B cell (primary cell): ENCODE results near the gene CDHR2. TPM values are rescaled to one million over a fixed set of nuclear protein-coding genes. Genes with fewer than 3 reads are reported as not detected.
"Not testable (repeated sequence)": the region's sequence is repeated elsewhere in the genome, so short reads cannot be mapped to it uniquely, and the experiment has no call there.

Source experiments
- ATAC-seq: fragments of 200-7000 bp; cut with Tn5 transposase; one replicate; pipeline ENCODE4 v1.10.0; 2021; ENCODE audit warnings: low read depth, mild to moderate bottlenecking, moderate number of reproducible peaks, moderate library complexity
- CTCF ChIA-PET: fragments of 350-600 bp; sonication (Branson Sonifier 250); formaldehyde crosslinking; loops from one replicate; lab custom pipeline; 2021; ENCODE audit warnings: antibody characterized with exemption, inconsistent platforms; lab: Charles Lee
- POLR2A ChIA-PET: fragments of 350-600 bp; sonication (Branson Sonifier 250); formaldehyde crosslinking; loops from one replicate; lab custom pipeline; 2021; ENCODE audit warnings: antibody characterized with exemption; lab: Charles Lee
- DNase-seq: peaks from one replicate; pipeline ENCODE4 v3.0.0; 2013
- H2AFZ ChIP-seq: 2 replicates; pipeline ENCODE4 v1.6.1; 2012; ENCODE audit warnings: mild to moderate bottlenecking, low read depth, low read length; ENCODE audit not compliant: insufficient read depth, poor library complexity, severe bottlenecking
- H3K27ac ChIP-seq, 2 donors: 1 replicate in 1 of 2; 2 replicates in 1 of 2; pipeline ENCODE4 v1.5.1; 2012 to 2013; ENCODE audit warnings: low read length in 2 of 2, mild to moderate bottlenecking in 2 of 2, moderate library complexity in 1 of 2
- H3K27me3 ChIP-seq, 4 experiments: fragments of 200-600 bp in 1 of 4; sonication (generic) in 1 of 4; replicated peaks in 1 of 4; 1 replicate in 2 of 4; 2 replicates in 2 of 4; pipeline versions ENCODE4 v1.6.1 to v1.7.0; 2013 to 2016; ENCODE audit warnings: low read length in 3 of 4, mild to moderate bottlenecking in 2 of 4, mixed read lengths in 1 of 4, moderate library complexity in 1 of 4; ENCODE audit not compliant: insufficient read depth in 4 of 4, control insufficient read depth in 3 of 4; ENCODE audit errors: control extremely low read depth in 1 of 4
- H3K36me3 ChIP-seq, 2 experiments: replicated peaks in 1 of 2; 1 replicate in 1 of 2; 2 replicates in 1 of 2; pipeline versions ENCODE4 v1.6.1 to v1.7.1; 2013; ENCODE audit warnings: low read length in 1 of 2; ENCODE audit not compliant: insufficient read depth in 2 of 2, control insufficient read depth in 1 of 2; ENCODE audit errors: control extremely low read depth in 1 of 2, extremely low read depth in 1 of 2
- H3K4me1 ChIP-seq, 2 donors: fragments of 200-600 bp in 1 of 2; sonication (generic) in 1 of 2; 1 replicate in 1 of 2; 2 replicates in 1 of 2; pipeline versions ENCODE4 v1.5.1 to v1.6.1; 2013 to 2017; ENCODE audit warnings: low read length in 2 of 2; ENCODE audit not compliant: control insufficient read depth in 2 of 2, insufficient read depth in 2 of 2
- H3K4me2 ChIP-seq: replicated peaks from 2 replicates; pipeline ENCODE3; 2012; ENCODE audit warnings: mild to moderate bottlenecking, low read depth, low read length; ENCODE audit not compliant: poor library complexity, severe bottlenecking
- H3K4me3 ChIP-seq, 5 experiments: fragments of 200-600 bp in 1 of 5; sonication (generic) in 1 of 5; 1 replicate in 3 of 5; 2 replicates in 2 of 5; pipeline versions ENCODE4 v1.5.1 to v1.7.0; 2011 to 2016; ENCODE audit warnings: low read length in 4 of 5, mild to moderate bottlenecking in 4 of 5, low read depth in 2 of 5, control low read depth in 1 of 5, moderate library complexity in 1 of 5; ENCODE audit not compliant: insufficient read depth in 1 of 5; ENCODE audit errors: control extremely low read depth in 1 of 5, extremely low read depth in 1 of 5
- H3K79me2 ChIP-seq: fragments of 200-600 bp; sonication (generic); one replicate; pipeline ENCODE4 v1.6.0; 2016; ENCODE audit warnings: low read length; ENCODE audit not compliant: control insufficient read depth, insufficient read depth
- H3K9ac ChIP-seq: fragments of 200-600 bp; sonication (generic); 2 replicates; pipeline ENCODE4 v1.6.1; 2017; ENCODE audit warnings: mild to moderate bottlenecking, low read length, moderate library complexity
- H3K9me3 ChIP-seq, 3 donors: one replicate each; pipeline versions ENCODE4 v1.6.1 to v1.7.1; 2013; ENCODE audit warnings: low read length in 2 of 3; ENCODE audit not compliant: control insufficient read depth in 2 of 3, insufficient read depth in 1 of 3; ENCODE audit errors: control extremely low read depth in 1 of 3
- H4K20me1 ChIP-seq: 2 replicates; pipeline ENCODE4 v1.6.0; 2012; ENCODE audit warnings: mild to moderate bottlenecking, low read length; ENCODE audit not compliant: insufficient read depth, control insufficient read depth, poor library complexity, severe bottlenecking
- H3K27ac Mint-ChIP-seq: one replicate; pipeline ENCODE4 v1.8.0; 2021; ENCODE audit warnings: mixed read lengths
- H3K27me3 Mint-ChIP-seq: one replicate; pipeline ENCODE4 v1.8.0; 2021; ENCODE audit warnings: mixed read lengths
- H3K4me1 Mint-ChIP-seq: one replicate; pipeline ENCODE4 v1.8.0; 2021; ENCODE audit warnings: mixed read lengths
- H3K4me3 Mint-ChIP-seq: one replicate; pipeline ENCODE4 v1.8.0; 2021; ENCODE audit warnings: mixed read lengths
- H3K9me3 Mint-ChIP-seq: one replicate; pipeline ENCODE4 v1.8.0; 2022; ENCODE audit warnings: mixed read lengths; ENCODE audit not compliant: insufficient read depth
- CTCF ChIP-seq: fragments of 200-600 bp; IDR thresholded peaks from one replicate; pipeline ENCODE4 v1.8.0; 2022; ENCODE audit warnings: antibody characterized with exemption, mild to moderate bottlenecking
- EZH2 ChIP-seq: IDR thresholded peaks from 2 replicates; pipeline ENCODE4 v1.6.1; 2012; ENCODE audit warnings: borderline replicate concordance, low read depth, mild to moderate bottlenecking, moderate library complexity, low read length; ENCODE audit not compliant: insufficient read depth, poor library complexity, severe bottlenecking
- WGBS: methylation state at CpG from one replicate; pipeline ENCODE4 v1.1.5; 2013; ENCODE audit warnings: missing lambda C conversion rate; ENCODE audit not compliant: insufficient coverage; 5-methylcytosine and 5-hydroxymethylcytosine counted together
- intact Hi-C: fragments of 100-400 bp; cut with micrococcal nuclease; formaldehyde crosslinking; loops from one replicate; pipeline ENCODE4 v1.10.0; 2022
- polyA plus RNA-seq: library from polyadenylated mRNA; depleted of rRNA; stranded (reverse); fragments of >200 nt; gene quantifications from 2 replicates; pipeline ENCODE4 v1.2.3, GENCODE V29; 2012
- total RNA-seq, 2 donors: library from RNA; stranded (reverse); fragments of 120-200 nt in 1 of 2; gene quantifications; 1 replicate in 1 of 2; 2 replicates in 1 of 2; pipeline versions ENCODE4 v1.2.3 to v1.2.4, GENCODE V29; 2013 to 2022

The CDHR2 gene
- total and polyA plus RNA-seq, 2 donors (not counting 1 experiment from before 2014, with no cell fraction given) = 0.25 to 1.7 TPM

DNA sequence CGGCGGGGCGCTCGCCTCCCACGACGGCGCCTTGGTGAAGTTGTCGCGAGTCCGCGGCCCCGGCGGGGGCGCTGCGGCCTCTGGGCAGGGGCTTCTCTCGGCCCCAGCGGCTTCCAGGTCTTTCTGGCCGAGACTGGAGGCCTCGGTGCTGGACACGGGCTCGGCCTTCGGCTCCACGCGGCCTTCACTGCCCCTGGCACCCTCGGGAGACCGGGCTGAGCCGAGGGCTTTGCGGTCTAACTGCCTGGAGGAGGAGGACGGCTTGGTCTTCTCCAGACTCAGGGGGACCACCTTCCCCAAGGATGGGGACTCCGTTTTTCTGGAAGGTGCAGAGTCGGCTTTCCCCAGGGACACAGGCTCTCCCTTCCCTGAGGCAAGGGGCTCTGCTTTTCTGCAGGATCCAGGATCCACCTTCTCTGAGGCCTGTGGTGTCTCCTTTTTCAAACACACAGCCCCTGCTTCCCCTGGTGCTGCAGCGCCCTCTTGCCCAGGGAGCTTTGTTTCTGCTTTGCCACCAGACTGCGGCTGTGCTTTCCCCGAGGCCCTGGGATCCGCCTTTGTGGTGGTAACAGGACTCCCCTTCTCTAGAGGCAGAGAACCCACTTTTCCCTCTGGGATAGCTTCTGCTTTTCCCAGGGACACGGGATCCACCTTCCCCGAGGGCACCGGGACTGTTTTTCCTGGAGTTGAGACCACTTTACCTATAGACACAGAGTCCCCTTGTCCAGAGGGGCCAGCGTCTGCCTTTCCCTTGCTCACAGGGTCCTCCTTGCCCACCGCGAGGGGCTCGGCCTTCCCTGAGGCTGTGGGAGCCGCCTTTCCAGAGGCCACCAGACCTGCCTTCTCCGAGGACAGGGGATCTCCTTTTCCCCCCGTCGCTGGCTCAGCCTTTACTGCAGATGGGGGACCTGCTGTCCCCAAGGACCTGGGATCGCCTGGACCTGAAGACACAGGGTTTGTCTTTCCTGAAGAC lies 48.6 kb downstream of the CDHR2 start:
- ATAC-seq (no peak), DNase-seq (no peak)
- no peaks in the 10 kb centered on the region for H3K79me2 ChIP-seq
- peaks cover 0 to 10% of the 10 kb centered on the region in 2 donors for H3K4me1 ChIP-seq
- peak overlapping the region; percentile 72 for H2AFZ ChIP-seq
- CTCF ChIA-PET = interaction anchor here (0.9 to 2.7 kb wide), 2 partner anchors 19 to 63 kb away, joined by 3 to 10 read pairs; no protein-coding TSS in a partner anchor
- Mint-ChIP-seq H3K27me3 (no peaks in the 10 kb centered on the region), H3K4me1 (peaks cover 7% of the 10 kb centered on the region), H3K27ac (no peak overlapping the region), H3K4me3 (peak overlapping the region; percentile 39), H3K9me3 (no peaks in the 10 kb centered on the region)
- no peak overlapping the region for H3K27ac ChIP-seq
- intact Hi-C loops = loop anchor here (1.0 kb wide), 1 partner anchor 181 kb away; the partner anchor contains the start of gene CLTB
- peak overlapping the region in 1 of 5 experiments; percentile 39 for H3K4me3 ChIP-seq
- H3K9ac ChIP-seq = peak overlapping the region; percentile 45
- WGBS = 66% methylated on average over 47 of the region's 47 CpGs
- peaks cover 0 to 3% (median 0%) of the 10 kb centered on the region in 3 donors for H3K9me3 ChIP-seq
- H4K20me1 ChIP-seq = no peaks in the 10 kb centered on the region
- POLR2A ChIA-PET = no interaction called here
- peaks cover 0 to 2% of the 10 kb centered on the region in 2 experiments for H3K36me3 ChIP-seq
- TF ChIP-seq EZH2 = no peak
- TF ChIP-seq CTCF = no peak
- peaks cover 0 to 14% (median 3%) of the 10 kb centered on the region in 4 experiments for H3K27me3 ChIP-seq
- peak overlapping the region; percentile 85 for H3K4me2 ChIP-seq

GRCh38 chr5:176599749-176600430 lies 50.7 kb downstream of the CDHR2 start:
- H3K27me3 ChIP-seq = peaks cover 0 to 14% (median 3%) of the 10 kb centered on the region in 4 experiments
- H3K27ac Mint-ChIP-seq, intact Hi-C loops, H3K4me3 Mint-ChIP-seq, H3K9me3 Mint-ChIP-seq, POLR2A ChIA-PET, CTCF ChIA-PET, H3K27me3 Mint-ChIP-seq, ATAC-seq, H3K9me3 ChIP-seq, H3K9ac ChIP-seq, H3K4me2 ChIP-seq, H3K4me3 ChIP-seq, H3K79me2 ChIP-seq, DNase-seq, H2AFZ ChIP-seq, H4K20me1 ChIP-seq, H3K36me3 ChIP-seq, H3K4me1 Mint-ChIP-seq, H3K27ac ChIP-seq: not testable (repeated sequence)
- peaks cover 0 to 10% of the 10 kb centered on the region in 2 donors for H3K4me1 ChIP-seq
- 96% methylated on average over 18 of the region's 19 CpGs for WGBS
